ENCODE measurements around the gene COPS6. TPM values are rescaled to one million over a fixed set of nuclear protein-coding genes. Genes with fewer than 3 reads are reported as not detected.

Gene COPS6
- polyA plus RNA-seq, 6 donors from 2014 or later = 109 to 249 (median 128) TPM

DNA sequence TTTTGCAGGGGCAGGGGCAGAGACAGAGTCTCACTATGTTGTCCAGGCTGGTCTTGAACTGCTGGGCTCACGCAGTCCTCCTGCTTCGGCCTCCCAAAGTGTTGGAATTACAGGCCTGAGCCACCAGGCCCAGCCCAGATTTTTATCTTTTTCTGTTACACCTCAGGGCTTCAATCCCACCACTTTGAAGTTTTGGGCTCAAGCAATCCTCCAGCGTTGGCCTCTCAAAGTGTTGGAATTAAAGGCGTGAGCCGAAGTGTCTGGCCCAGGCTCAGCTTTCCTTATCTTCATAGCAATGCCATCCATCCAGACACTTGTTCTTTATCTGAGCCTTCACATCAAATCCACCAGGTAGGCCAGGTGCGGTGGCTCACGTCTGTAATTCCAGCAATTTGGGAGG lies 26.3 kb downstream of the COPS6 start:
- Mint-ChIP-seq H3K27me3 (no peaks in the 10 kb centered on the region), H3K27ac (no peak overlapping the region), H3K9me3 (no peaks in the 10 kb centered on the region), H3K4me1 (peaks cover 11 to 29% (median 21%) of the 10 kb centered on the region in 3 donors), H3K4me3 (peak overlapping the region in 1 of 8 donors; percentile 9), H3K36me3 (no peaks in the 10 kb centered on the region)
- ATAC-seq (ENCODE audit: low read depth in 2 of 2) (no peak), DNase-seq (no peak)

DNA sequence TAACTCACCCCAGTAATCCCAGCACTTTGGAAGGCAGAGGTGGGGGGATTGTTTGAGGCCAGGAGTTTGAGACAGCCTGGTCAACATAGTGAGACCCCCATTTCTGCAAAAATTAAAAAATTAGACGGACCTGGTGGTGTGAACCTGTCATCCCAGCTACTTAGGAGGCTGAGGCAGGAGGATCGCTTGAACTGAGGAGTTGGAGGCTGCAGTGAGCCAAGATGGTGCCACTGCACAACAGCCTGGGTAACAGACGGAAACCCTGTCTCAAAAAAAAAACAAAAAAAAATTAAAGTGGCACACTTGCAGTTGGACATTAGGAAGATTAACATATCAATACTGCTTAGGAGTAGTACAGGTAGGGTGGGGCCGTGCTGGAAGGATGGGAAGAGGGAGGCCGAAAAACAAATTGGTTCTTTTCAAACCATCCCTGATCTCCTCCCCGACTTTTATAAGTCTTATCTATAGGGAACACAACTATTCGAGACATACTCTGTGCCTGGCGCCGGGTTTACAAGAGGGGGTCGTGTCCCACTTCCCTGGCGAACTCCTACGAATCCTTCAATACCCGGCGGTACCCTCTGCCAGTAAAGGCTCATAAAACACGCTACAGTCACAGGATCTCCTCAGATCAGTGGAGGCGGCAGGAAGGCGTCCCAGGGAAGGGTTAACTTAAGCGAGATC lies 29.8 kb downstream of the COPS6 start:
- peaks cover 21 to 43% (median 42%) of the 10 kb centered on the region in 3 donors for H3K4me1 Mint-ChIP-seq
- DNase-seq (no peak), ATAC-seq (ENCODE audit: low read depth in 2 of 2) (no peak)
- H3K27me3 Mint-ChIP-seq = no peaks in the 10 kb centered on the region
- H3K9me3 Mint-ChIP-seq = no peaks in the 10 kb centered on the region
- peak overlapping the region; percentile 96 to 99 (median 98) for H3K4me3 Mint-ChIP-seq
- no peaks in the 10 kb centered on the region for H3K36me3 Mint-ChIP-seq
- H3K27ac Mint-ChIP-seq = peak overlapping the region; percentile 99 to 100 (median 100)

DNA sequence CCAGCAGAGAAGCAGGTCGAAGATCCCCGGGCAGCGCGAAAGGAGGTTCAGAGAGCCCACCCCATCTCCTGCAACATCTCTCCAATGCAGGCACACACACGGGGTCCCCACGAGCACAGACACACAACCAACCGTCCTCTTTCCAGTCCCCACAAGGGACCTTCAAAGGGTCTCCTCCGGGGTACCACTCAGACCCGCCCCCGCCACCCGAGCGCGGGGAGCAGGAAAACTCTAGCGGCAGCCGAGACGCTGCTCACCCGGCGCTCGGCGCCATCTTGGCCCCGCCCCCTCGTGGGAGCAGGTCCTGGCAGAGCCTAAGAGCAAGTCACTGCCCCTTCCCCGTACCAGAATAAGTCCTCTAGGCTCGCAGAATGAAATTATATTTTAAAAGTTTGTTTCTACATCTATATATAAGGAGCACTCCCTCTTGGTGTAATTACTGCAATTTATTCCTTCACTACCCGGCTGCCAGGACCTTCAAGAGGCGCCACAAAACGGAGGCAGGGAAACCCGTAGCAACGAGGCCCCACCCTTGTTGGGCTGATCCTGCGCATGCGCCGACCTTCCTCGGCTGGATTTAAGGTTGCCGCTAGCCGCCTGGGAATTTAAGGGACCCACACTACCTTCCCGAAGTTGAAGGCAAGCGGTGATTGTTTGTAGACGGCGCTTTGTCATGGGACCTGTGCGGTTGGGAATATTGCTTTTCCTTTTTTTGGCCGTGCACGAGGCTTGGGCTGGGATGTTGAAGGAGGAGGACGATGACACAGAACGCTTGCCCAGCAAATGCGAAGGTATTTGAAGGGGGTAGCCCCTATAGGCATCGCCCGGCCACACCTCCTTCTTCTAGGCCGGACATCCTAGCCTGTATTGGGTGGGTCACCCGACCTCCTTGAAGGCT lies 30.6 kb downstream of the COPS6 start, which contains the start of the genes CNPY4 and TAF6:
Gene CNPY4, plus strand, starts transcription at position 563 of the 898 bp plus-strand sequence. Its CDS starts 111 bp downstream, at position 674.
Gene TAF6, minus strand, starts transcription at position 287 of the 898 bp plus-strand sequence. CDS start 5,149 bp downstream, outside the sequence.
- Mint-ChIP-seq H3K4me1 (peaks cover 21 to 48% (median 45%) of the 10 kb centered on the region in 3 donors), H3K9me3 (no peaks in the 10 kb centered on the region), H3K27ac (peak within 1 kb of the TSS; percentile 99 to 100 (median 100)), H3K27me3 (no peaks in the 10 kb centered on the region), H3K4me3 (peak within 1 kb of the TSS; percentile 96 to 99 (median 98)), H3K36me3 (no peaks in the 10 kb centered on the region)
- ATAC-seq (ENCODE audit: low read depth in 2 of 2) = peak; percentile 81 to 82
- DNase-seq = peak; percentile 92

DNA sequence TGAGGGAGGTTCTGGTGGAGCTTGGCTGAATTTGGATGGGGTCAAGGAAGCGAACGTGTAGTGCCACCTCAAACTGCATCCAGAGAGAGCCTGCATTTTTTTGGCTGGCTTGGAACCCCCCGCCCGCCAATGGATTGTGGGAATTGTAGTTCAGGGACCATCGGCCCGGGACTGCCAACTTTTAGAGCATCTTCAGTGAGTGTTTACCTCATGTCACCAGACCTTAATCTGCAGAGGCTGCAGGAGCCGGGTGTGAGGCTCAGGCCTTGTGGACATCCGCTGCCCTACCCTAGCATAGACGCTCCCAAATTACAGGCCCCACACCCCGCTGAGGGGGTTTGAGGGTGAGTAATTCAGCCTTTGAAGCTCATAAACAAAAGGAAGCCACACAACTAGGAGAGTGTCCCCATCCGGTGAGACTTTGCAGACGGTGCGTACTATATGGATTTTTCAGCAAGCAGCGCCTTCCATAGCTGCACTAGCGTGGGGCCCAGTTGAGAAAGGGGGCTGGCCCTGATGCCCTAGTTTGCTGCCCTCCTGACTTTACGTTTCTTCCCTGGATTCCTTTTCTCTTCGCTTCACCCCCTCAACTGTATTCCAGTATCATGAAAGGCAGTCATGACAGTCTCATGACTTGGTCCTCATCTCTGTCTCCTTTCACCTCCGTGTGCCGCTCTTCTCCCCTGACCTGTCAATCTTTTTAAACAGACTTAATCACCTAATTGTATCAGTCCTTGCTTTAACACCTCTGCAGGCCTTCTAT lies 31.4 kb downstream of the COPS6 start:
- DNase-seq (no peak), ATAC-seq (ENCODE audit: low read depth in 2 of 2) (peak; percentile 42 to 48)
- Mint-ChIP-seq H3K27ac (peak overlapping the region; percentile 99 to 100 (median 100)), H3K4me3 (peak overlapping the region; percentile 96 to 99 (median 98)), H3K9me3 (no peaks in the 10 kb centered on the region), H3K27me3 (no peaks in the 10 kb centered on the region), H3K4me1 (peaks cover 26 to 57% (median 53%) of the 10 kb centered on the region in 3 donors), H3K36me3 (no peaks in the 10 kb centered on the region)

DNA sequence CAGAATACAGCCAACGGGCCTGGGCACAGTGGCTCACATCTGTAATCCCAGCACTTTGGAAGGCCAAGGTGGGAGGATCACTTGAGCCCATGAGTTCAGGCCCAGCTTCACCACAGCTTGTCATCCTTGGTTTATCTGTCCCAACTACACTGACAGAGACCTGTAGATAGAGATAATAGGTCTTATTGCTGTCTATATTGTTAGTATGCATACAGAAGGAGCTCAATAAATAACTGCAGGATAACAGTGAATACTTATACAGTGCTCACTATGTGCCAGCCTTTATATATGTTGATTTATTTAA lies 31.9 kb downstream of the COPS6 start:
- ATAC-seq (ENCODE audit: low read depth in 2 of 2) = no peak
- H3K27me3 Mint-ChIP-seq = no peaks in the 10 kb centered on the region
- DNase-seq = no peak
- H3K36me3 Mint-ChIP-seq = no peaks in the 10 kb centered on the region
- peak overlapping the region; percentile 63 to 100 (median 88) for H3K27ac Mint-ChIP-seq
- H3K4me1 Mint-ChIP-seq = peaks cover 26 to 62% (median 58%) of the 10 kb centered on the region in 3 donors
- no peaks in the 10 kb centered on the region for H3K9me3 Mint-ChIP-seq
- peak overlapping the region; percentile 96 to 99 (median 98) for H3K4me3 Mint-ChIP-seq

DNA sequence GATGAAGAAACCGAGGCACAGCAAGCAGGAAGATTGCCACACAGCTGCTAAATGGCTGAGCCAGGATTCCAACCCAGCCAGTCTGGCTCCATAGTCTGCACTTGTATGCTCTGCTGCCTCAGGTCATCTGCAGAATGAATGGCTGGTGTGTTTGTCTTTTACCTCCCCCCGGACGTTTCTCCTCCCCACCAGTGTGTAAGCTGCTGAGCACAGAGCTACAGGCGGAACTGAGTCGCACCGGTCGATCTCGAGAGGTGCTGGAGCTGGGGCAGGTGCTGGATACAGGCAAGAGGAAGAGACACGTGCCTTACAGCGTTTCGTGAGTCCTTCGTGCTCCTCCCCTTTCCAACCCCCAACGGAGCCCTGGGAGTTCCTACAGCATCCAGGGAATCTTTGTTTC lies 33.3 kb downstream of the COPS6 start:
- peaks cover 18 to 76% (median 62%) of the 10 kb centered on the region in 3 donors for H3K4me1 Mint-ChIP-seq
- H3K27ac Mint-ChIP-seq = peak overlapping the region in 1 of 6 donors; percentile 54
- ATAC-seq (ENCODE audit: low read depth in 2 of 2) = no peak
- no peaks in the 10 kb centered on the region for H3K9me3 Mint-ChIP-seq
- no peaks in the 10 kb centered on the region for H3K27me3 Mint-ChIP-seq
- H3K36me3 Mint-ChIP-seq = no peaks in the 10 kb centered on the region
- no peak for DNase-seq
- peak overlapping the region in 1 of 8 donors; percentile 70 for H3K4me3 Mint-ChIP-seq

DNA sequence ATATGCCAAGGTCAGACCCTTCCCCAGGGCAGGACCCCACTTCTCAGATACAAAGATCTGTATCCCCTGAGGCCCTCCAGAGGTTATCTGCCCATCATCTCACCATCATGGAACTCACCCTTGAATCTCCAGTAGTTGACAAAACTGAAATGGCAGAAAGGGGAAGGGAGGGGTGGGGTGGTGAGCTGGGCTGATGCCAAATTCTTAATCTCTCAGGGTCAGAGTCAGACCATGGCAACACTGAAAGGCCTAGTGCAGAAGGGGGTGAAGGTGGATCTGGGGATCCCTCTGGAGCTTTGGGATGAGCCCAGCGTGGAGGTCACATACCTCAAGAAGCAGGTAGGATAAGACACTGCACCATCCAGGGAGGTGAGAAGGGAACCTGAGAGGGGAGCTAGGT lies 33.8 kb downstream of the COPS6 start:
- DNase-seq (no peak), ATAC-seq (ENCODE audit: low read depth in 2 of 2) (no peak)
- Mint-ChIP-seq H3K27me3 (no peaks in the 10 kb centered on the region), H3K4me1 (peaks cover 18 to 76% (median 62%) of the 10 kb centered on the region in 3 donors), H3K36me3 (no peaks in the 10 kb centered on the region), H3K4me3 (peak overlapping the region in 2 of 8 donors; percentile 56 to 70), H3K9me3 (no peaks in the 10 kb centered on the region), H3K27ac (peak overlapping the region in 3 of 6 donors; percentile 52 to 86 (median 77))

DNA sequence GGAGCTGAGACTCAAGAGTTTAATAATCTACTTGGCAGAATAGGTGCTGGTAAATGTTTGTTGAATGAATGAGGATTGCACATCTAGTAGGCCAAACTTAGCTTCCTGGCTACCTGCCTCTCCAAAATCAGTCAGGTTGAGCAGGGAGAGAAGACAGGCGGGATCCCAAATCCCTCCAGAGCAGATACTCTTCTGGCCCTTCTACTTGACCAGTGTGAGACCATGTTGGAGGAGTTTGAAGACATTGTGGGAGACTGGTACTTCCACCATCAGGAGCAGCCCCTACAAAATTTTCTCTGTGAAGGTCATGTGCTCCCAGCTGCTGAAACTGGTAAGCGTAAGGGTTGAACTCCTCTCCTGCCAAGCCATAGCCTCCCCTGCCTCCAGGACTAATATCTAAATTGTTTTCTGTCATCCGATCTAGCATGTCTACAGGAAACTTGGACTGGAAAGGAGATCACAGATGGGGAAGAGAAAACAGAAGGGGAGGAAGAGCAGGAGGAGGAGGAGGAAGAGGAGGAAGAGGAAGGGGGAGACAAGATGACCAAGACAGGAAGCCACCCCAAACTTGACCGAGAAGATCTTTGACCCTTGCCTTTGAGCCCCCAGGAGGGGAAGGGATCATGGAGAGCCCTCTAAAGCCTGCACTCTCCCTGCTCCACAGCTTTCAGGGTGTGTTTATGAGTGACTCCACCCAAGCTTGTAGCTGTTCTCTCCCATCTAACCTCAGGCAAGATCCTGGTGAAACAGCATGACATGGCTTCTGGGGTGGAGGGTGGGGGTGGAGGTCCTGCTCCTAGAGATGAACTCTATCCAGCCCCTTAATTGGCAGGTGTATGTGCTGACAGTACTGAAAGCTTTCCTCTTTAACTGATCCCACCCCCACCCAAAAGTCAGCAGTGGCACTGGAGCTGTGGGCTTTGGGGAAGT lies 35.8 kb downstream of the COPS6 start:
- Mint-ChIP-seq H3K4me1 (peaks cover 15 to 68% (median 56%) of the 10 kb centered on the region in 3 donors), H3K27me3 (no peaks in the 10 kb centered on the region)
- no peak for ATAC-seq (ENCODE audit: low read depth in 2 of 2)

DNA sequence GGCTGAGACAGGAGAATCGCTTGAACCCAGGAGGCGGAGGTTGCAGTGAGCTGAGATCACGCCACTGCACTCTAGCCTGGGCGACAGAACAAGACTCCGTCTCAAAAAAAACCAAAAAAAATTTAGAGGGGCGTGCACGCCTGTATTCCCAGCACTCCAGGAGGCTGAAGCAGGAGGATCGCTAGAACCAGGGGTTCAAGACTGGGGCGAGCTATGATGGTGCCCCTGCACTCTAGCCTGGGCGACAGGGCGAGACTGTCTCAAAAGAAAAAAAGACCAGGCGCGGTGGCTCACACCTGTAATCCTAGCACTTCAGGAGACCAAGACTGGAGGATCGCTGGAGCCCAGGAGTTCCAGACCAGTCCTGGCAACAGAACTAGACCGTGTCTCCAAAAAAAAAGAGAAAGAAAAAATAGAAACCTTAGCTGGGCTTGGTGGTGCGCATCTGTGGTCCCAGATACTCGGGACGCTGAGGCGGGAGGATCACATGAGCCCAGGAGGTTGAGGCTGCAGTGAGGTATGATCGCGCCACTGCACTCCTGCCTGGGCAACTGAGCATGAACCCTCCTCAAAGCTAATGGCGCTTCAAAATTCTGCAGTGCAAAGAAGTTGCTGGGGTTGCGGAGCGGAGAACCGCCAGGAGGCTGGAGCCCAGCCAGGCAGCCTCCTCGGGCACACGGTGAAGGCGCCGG lies 37.6 kb downstream of the COPS6 start:
- Mint-ChIP-seq H3K27ac (peak overlapping the region; percentile 94 to 100 (median 99)), H3K4me3 (peak overlapping the region; percentile 88 to 100 (median 100)), H3K4me1 (peaks cover 14 to 62% (median 49%) of the 10 kb centered on the region in 3 donors), H3K36me3 (no peaks in the 10 kb centered on the region), H3K27me3 (no peaks in the 10 kb centered on the region), H3K9me3 (no peaks in the 10 kb centered on the region)
- ATAC-seq (ENCODE audit: low read depth in 2 of 2) (no peak), DNase-seq (no peak)

More for the DNA sequence above, 35.8 kb downstream of the COPS6 start:
- no peak for DNase-seq
- Mint-ChIP-seq H3K9me3 (no peaks in the 10 kb centered on the region), H3K27ac (peak overlapping the region in 3 of 6 donors; percentile 5 to 89 (median 75)), H3K4me3 (peak overlapping the region; percentile 19 to 100 (median 51)), H3K36me3 (no peaks in the 10 kb centered on the region)

DNA sequence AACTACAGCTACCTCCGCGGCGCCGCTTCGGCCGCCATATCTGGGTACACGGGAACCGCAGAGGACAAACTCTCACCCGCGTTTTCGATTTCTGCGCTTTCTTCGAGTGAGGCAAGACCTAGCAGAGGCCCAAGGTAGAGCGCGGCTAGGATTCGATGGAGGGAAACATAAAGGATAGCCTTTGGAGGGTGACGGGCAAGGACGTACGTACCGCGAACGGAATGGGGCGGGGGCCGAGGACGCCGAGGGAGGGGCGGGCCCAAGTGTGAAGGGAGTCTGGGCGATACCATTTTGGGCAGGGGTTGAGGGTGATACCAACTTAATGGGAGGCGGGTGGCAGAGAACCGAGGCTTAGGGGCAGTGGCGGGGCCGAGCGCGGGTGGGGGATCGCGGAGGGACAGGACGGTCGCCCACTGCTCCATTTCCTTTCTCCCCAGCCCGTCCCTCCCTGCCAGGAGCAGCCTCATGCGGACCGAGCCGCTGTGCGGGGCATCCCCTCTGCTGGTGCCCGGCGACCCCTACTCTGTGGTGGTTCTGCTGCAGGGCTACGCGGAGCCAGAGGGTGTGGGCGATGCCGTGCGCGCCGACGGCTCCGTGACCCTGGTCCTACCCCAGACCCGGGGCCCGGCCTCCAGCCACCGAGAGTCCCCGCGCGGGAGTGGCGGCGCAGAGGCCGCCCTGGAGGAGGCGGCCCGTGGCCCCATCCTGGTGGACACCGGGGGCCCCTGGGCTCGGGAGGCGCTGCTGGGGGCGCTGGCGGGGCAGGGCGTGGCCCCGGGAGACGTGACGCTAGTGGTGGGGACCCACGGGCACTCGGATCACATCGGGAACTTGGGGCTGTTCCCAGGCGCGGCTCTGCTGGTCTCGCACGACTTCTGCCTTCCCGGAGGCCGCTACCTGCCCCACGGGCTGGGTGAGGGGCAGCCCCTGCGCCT lies 38.4 kb downstream of the COPS6 start, which contains the start of gene MBLAC1:
Gene MBLAC1, plus strand, starts transcription at position 37 of the 935 bp plus-strand sequence. Its CDS starts 429 bp downstream, at position 466.
- ATAC-seq (ENCODE audit: low read depth in 2 of 2) = peak; percentile 72 to 76
- H3K4me1 Mint-ChIP-seq = peaks cover 17 to 61% (median 54%) of the 10 kb centered on the region in 3 donors
- H3K36me3 Mint-ChIP-seq = no peaks in the 10 kb centered on the region

More for the DNA sequence above, 38.4 kb downstream of the COPS6 start, which contains the start of gene MBLAC1:
- DNase-seq = peak; percentile 91
- Mint-ChIP-seq H3K27ac (peak within 1 kb of the TSS; percentile 94 to 100 (median 99)), H3K4me3 (peak within 1 kb of the TSS; percentile 88 to 100 (median 100)), H3K9me3 (no peaks in the 10 kb centered on the region), H3K27me3 (no peaks in the 10 kb centered on the region)
